ENCODE results near the gene HOXB6.

Gene HOXB6

DNA sequence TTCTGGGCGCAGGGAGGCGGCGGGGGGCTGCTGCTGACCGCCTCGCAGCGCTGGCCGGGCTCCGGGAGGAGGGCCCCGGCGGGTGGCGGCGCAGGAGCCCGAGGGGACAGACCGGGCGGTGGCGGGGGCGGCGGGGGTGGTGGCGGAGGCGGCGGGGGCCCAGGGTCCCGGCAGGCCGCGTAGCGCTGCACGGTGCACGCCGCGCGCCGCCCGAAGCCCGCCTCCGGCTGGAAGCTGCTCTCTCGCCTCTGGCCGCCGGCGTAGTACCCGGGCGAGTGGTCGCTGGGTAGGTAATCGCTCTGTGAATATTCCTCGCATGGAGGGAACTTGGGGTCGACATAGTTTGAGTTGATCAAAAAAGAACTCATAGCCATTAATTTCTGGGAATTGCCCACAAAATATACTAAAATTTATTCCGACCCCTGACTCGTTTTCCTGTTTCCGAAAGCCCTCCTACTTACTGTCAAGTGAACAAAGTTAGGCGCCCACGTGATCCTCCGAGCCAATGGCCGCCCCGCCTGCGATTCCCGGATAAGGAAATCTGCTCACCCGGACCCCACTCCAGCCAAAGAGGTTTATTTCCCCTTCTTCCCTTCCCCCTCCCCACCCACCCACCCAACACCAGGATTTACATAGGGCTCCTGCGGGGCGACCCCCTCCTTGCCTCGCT lies 26.7 kb downstream of the HOXB6 start, which contains the start of gene HOXB4:
TSS of gene HOXB4 (minus strand) at position 405 of the 670 bp plus-strand sequence. CDS start at position 374, 31 bp downstream.
- FAIRE-seq, result peak; percentile 66

DNA sequence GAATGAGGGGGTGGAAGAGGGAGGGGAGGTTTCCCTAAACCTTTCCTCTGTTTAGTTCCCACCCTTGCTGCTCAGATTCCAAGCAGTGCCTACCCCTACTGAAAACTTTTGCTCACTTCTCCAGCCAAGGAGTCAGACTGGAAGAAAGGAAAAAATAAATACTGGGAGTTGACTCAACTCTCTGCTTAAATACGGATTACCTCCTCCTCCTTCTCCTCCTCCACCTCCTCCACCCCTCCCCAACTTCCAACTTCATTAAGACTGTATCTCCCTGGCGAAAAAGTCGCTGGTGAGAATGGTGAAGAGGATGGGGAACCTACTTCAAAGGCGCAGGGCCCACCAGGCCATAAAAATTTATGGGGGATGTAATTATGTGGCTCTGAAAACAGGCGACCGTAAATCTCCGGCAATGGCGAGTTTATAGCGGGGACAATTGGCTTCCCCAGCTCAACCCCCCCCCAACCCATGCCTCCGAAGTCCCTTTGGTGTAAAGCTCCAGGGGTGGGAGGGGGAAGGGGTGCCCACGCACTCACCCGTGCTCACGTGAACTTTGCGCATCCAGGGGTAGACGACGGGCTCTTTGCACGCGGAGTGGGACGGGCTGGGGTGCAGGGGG lies 27.3 kb downstream of the HOXB6 start:
- no peak for FAIRE-seq

GRCh38 chr17:48576479-48577309 lies 28.1 kb downstream of the HOXB6 start:
- FAIRE-seq, result peak; percentile 72

DNA sequence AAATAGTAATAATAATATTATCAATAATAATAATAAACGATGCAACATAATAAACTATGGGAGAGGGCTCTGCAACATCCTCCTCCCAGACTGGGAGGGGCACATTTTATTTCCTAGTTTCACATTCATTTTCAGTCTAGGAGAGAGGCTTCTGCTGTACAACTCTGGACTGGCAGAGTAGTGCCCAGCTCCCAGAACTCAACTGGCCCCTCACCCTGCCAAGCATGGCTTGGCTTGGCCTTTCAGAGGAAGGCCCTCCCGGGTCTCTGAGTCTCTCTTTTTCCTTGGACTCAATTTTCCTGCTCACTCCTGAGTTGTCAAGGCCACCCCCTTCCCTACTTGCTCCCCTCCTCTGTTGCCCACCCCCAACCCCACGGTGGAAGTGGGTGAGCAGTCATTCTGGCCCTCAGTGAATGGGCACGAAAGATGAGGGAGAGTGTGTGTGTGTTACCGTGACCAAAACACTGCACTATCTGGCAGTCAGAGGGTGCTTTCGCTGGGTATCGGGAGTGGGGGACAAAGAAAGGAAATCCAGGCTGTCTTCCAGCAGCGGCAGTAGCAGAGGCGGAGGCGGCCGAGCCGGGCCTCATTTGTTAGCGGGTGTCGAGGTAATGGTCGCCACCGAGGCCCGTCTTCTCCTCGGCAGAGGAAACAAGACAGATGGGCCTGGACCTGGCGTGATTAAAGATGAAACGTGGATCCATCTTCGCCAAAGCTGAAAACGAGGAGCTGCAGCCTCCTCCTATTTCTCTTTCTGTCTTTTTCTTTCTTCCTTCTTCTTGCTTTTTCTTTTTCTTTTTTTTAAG lies 28.9 kb downstream of the HOXB6 start:
- FAIRE-seq, result no peak

DNA sequence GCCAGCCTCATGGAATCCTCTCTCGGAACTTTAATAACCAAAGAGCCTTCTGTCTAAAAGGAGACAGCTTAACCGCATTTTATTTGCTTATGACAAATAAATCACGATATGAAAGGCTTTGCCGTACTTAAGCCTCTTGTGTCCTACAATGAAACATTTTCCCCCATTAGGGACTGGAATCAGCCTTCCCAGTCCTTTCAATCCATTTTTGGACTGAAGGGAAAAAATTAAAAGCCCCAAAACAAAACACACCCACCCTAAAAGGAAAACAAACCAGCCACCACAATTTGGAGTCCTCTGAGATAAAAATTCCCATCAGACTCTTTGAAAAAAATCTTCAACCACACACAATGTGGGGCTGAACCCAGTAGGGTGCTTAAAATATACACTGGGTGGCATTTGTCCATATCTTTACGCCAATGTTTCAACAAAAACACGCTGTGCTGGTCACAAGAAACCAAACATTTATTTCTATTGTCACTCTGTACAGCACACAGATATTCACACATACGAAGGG lies 29.7 kb downstream of the HOXB6 start:
- no peak for FAIRE-seq

DNA sequence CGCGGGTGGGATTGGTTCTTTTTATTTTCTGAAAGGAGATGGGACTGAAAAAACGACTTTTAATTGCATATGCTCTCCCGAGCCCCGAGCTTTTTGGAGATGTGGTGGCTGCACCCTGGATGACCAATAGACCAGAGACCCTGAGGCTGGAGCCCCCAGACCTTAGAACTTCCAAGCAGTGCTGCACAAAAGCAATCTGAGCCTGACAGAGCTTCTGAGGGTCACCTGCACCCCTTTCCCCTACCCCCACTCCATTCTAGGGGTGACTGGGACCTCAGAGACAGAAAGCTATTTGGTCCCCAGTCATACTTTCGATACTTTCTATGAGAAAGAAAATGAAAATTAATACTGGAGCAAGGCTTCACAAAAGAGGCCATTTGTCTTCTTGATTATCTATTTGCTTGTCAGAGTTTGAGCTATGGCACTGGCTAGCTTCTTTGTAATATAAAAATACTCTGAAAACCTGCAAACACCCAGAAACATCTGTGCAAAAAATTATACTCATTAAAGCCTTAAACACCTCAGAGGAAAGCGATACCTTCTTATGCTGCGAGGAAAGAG lies 30.2 kb downstream of the HOXB6 start:
- FAIRE-seq, result no peak

DNA sequence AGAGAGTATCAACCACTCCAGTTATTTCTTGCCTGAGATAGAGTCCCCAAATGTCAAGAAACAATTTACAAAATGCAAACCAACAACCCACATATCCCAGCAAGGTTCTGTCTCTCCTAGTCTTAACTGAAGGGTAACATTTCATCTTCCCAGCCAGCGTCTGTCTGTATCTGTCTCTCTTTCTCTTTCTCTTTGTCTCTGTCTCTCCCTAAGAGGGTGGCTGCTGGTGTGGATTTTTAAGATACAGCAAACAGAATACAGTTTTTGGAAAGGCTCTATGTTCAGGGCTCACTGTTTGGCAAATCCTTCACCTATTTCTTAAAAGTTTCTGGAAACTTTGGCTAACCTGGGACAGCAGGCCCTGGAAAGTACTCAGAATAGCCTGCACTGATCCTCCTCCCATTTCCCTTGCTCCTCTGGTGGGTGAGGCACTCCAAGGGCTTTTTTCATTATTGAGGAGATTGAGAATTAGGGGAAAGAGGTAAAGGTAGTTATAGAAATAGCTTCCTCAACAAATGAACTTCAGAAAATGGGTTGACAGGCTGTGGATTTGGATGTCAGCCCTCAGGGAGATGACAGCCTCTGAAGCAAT lies 32.9 kb downstream of the HOXB6 start:
- FAIRE-seq, result no peak

GRCh38 chr17:48571024-48571818 lies 33.6 kb downstream of the HOXB6 start:
- FAIRE-seq, result no peak

DNA sequence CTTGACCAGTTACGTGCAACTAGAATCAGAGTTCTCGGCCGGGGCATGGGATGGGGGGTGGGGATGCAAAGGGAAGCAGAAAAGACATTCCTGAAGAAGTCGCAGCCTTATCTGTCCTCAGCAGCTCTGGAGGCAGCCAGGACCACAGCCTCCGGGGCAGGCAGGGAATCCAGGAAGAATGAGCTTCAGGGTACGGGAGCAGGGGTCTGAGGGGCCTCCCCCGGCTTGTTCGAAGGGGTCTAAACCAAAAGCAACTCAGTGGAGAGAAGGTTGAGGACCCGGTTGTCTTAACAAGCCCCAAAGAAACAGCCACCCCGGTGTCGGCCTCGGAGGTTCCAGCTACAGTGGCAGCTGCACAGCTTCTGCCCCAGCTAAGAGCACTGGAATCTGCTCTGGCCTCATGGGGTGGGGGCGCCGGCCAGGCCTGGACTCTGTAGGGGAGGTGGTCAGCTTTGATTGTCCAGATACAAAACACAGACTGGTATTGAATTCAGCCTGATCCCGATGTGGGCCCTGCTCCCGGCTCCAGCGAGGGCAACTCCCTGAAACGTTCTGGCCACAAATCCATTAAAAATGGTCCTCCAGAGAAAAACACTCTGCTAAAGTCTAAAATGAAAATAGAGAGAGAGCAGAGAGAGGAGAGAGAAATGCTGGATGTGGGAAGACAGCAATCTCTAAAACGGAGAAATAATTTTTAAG lies 34.3 kb downstream of the HOXB6 start:
- no peak for FAIRE-seq

DNA sequence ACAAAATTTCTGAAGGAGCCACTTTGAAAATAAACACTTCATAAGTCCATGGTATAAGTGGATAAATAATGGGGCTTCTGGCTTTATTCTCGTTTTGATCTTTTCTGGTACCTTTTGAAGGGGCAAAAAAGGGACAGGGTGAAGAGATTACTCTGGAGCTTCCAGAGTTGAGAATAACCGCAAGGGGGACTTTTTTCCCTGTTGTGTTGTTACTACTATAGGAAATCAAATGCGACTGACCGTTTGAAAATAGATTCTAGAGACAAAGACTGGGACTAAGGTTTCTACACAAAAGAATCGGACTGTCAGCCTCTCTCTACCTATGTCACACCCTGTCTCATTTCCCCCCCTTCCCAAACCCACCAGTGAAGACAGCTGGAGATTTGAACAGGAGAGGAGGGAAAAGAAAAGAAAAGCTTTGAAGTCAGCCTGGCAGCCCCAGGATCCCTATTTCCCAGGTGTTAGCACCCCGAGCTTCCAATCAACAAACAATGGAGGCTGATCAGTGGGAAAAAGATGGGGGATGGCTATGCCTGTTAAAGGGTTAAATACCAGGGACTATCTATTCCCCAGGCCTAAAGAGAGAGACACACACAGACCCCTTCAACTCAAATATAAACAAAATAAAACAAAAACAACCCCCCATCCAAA lies 35.0 kb downstream of the HOXB6 start:
- FAIRE-seq, result no peak

- FAIRE-seq, result no peak
Measured at GRCh38 chr17:48569240-48569582, 35.6 kb downstream of the HOXB6 start.

DNA sequence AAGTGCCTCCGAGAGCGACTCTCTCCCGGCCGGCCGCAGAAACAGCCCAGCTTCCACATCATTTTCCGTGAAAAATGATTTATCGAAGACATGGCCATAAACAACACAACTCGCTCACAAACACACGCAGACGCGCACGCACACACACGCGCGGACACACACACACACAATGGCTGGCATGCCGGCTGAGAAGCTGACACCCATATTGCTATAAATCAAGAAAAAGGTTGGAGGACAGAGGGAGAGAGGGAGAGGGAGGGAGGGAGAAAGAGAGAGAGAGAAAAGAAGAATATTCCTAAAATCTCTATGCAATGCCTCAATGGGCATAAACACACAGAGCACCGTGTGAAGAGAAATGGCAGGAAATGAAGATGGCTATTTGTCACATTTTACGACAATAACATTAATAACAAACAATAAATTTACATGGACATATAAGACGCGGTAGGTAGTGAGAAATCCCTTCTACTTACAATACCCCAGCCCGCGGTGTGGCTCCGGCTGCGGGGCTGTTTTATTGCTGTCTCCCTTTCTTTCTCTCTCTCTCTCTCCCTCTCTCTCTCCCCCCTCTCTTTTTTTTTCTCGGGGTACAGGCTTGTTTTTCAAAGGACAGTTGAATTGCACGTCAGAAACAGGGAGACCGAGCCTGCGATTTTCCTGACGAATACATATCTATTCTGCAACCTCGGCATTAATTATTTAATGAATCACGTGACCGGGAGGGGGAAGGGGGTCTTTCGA lies 36.1 kb downstream of the HOXB6 start:
- no peak for FAIRE-seq

- no peak for FAIRE-seq
Measured at GRCh38 chr17:48567646-48568354, 37.0 kb downstream of the HOXB6 start.

GRCh38 chr17:48567209-48567608 lies 37.6 kb downstream of the HOXB6 start:
- no peak for FAIRE-seq

DNA sequence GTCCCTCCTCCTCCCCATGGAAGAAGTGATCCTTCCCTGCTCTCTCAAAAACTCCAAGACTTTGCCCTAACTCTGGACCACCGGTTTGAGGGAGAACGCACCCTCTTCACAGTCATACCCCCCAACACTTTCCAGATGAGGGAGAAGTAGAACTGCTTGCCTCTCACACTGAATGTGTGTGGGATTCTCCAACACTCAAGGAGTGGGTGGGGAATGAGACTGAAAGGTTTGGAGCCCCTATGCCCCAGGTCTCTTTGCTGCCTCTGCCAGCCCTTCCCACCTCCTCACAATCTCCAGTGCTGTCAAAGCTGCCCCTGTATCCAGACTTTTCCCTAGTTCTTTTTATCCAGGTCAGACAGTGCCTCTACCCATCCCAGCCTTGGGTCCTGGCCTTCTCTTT lies 38.1 kb downstream of the HOXB6 start:
- no peak for FAIRE-seq

DNA sequence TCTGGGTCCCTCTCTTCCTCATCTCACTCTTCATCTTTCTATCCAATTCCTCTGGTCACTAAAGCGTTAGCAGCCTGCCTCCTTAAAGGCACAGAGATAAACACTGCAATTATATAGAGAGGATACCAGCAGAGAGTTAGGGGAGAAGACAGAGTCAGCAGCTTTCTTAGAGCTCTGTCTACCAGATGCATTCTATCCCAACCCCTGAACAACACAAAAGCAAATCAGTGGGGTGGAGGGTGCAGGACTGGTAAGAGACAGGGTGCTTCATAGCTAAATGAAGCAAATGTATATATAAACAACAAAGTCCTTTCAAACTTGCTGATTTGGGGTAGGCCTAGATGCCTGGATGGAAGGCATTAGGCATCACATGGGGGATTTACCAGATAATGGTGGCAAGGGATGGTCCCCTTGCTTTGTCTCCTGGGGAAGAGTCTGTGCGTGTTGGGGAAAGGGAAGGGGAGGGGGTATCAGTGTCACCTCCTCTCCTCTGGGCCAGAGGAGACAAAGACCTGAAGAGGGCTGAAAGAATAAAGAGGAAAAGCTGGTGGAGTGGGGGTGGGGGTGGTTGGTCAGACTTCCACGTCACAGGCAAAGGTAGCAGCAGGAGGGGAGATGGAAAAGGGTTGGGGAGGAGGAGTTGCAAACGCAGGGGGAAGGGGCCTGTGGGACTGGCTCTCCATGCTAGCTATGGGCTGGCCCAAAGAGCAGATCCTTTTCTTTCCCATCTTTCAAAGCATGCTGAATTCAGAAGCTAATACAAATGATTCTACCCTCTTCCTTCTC lies 38.7 kb downstream of the HOXB6 start:
- no peak for FAIRE-seq

- FAIRE-seq, result no peak
Measured at GRCh38 chr17:48565022-48565554, 39.7 kb downstream of the HOXB6 start.

Data from A204.1 (cell line).